ENCODE results near the gene NDUFA9.

GRCh38 chr12:4653691-4654090 is 4.8 kb downstream of the NDUFA9 start:
- TF ChIP-seq CSRNP3 (CRISPR knock-in tag; IDR thresholded peaks at IDR 0.05) (no peak), PATZ1 (CRISPR knock-in tag; IDR thresholded peaks at IDR 0.05; ENCODE audit: borderline replicate concordance) (no peak), ZFP3 (CRISPR knock-in tag; IDR thresholded peaks at IDR 0.05) (no peak), CREB5 (CRISPR knock-in tag; IDR thresholded peaks at IDR 0.05; ENCODE audit: low read depth) (no peak), ZNF70 (CRISPR knock-in tag; IDR thresholded peaks at IDR 0.05) (no peak), GLIS3 (CRISPR knock-in tag; IDR thresholded peaks at IDR 0.05) (no peak), ZC3H10 (CRISPR knock-in tag; IDR thresholded peaks at IDR 0.05) (no peak), CSDC2 (CRISPR knock-in tag; IDR thresholded peaks at IDR 0.05) (no peak), PPARA (CRISPR knock-in tag; IDR thresholded peaks at IDR 0.05; ENCODE audit: borderline replicate concordance) (no peak), POU6F1 (CRISPR knock-in tag; IDR thresholded peaks at IDR 0.05; ENCODE audit: borderline replicate concordance, low read depth) (no peak), SNAI2 (CRISPR knock-in tag; IDR thresholded peaks at IDR 0.05) (no peak)
